Activated T-cell treated with anti-CD3 and anti-CD28 coated beads for 48 hours (primary cell): ENCODE measurements around the gene FARS2.
A peak's percentile ranks its signal among the peaks of the same experiment; 100 is the strongest.

Experiments used
- DNase-seq: peaks from one replicate; pipeline ENCODE4 v3.0.0-alpha.2; 2020; ENCODE audit warnings: low read depth

FARS2 gene

DNA sequence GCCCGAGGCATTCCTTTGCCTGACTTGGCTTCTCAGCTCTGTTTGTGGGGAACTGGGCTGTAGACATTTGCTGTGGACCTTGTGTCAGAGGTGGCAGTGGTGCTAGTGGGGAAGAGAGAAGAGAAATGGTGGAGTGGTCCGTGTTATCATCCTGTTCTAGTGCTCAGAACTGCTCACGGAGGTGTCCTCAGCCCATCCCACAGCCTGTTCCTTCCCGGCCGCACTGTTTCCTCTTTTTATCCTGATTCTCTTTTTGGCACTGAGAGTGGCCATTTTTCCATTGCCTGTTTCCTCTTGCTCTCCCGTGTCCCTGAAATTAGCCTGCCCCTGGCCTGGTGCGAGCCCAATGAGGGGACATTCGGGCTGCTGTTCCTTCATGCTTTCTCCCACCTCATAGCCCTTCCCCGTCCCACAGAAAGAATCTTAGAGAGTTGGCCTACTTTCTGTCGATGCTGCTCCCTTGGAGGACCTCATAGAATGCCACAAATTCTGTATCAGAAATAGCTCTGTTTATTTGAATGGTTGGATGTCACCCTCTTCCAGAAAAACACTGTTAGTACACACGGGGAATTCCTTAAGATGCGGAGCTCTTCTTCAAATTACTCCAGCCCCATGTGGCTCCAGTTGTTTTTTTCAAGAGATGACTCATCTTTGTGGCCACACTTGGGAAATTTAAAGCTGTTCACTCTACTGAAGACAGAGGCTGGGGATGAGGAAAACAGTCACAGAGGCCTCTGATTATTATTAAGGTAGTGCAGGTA lies 26.1 kb downstream of the FARS2 start:
- no peak for DNase-seq

DNA sequence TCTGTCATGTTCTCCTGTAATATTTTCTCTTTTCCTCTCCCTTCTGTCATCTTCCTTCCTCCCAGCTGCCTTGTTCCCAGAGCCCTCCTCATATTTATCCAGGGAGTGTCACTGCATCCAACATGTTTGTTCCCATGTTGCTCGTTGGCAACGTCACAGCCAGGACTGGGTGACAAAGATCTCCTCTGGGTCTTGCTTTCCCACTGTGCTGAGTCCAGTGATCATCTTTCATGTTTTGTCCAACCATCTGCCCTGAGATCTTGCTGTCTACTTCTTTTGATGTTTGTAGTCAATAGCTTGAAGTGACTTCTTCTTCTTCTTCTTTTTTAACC lies 26.6 kb downstream of the FARS2 start:
- no peak for DNase-seq

DNA sequence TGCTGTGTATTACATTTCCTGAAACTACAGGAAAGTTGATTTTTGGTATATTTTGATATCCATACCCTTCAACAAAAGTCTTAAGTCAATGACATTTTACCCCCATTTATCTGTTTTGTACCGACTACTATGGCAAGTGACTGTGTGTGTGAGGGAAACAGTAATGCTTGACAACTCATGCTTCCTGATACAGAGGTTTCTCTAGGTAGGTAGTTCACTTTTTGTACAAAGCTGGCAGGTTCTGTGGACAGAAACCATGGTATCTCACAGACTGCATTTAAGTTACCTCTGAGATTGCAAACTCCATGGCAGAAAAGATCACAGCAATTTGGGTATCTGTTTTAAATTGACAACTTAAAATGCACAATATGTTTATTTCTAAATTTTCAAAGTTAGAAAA lies 28.8 kb downstream of the FARS2 start:
- no peak for DNase-seq

DNA sequence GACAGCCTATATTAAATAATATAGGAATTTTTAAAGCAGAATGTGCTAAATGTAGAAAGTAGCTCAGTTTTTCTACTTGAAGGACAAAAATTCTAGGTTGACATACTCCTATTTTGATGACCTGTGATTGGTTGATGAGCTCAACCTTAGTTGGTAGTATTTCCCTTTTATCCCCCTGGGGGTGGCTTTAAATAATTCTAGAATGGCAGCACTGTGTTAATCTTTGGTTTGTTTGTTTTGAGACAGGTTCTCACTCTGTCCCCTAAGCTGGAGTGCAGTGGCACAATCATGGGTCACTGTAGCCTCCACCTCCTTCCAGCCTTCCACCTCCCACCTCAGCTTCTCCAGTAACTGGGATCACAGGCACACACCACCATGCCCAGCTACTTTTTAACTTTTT lies 29.2 kb downstream of the FARS2 start:
- no peak for DNase-seq

DNA sequence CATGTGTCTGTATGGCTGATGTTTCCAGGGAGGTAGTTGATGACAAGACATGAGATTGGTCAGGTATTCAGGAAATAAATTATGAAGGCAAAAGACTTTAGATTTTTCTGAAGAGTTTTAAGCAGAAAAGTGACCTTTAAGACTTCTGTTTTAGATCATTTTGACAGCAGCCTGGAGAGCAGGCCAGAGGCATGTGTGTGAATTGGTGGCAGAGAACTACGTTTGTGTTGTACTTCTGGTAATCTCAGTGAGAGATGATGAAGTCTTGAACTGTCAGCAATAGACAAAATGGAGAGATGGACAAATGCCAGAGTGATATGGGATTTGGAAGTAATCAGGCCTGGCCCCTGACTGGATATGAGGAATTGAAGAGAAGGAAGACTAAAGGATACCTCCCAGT lies 30.8 kb downstream of the FARS2 start:
- no peak for DNase-seq

DNA sequence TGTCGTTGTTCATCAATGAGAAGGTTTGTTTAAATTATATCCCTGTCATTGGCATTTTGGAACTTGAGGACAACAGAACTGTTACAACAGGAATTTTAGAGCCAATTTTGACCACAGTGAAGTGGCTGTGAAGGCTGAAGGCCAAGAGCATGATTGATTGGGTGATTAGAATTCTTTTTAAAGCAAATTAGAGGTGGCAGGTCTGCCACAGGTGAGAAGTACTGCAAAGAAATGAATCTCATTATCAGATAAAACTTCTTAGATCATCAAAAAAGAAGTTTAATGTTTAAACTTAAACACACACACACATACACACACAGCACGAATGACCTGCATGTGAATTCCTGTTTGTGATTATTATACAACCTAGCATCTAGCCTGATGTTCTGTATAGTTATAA lies 32.4 kb downstream of the FARS2 start:
- DNase-seq = no peak

DNA sequence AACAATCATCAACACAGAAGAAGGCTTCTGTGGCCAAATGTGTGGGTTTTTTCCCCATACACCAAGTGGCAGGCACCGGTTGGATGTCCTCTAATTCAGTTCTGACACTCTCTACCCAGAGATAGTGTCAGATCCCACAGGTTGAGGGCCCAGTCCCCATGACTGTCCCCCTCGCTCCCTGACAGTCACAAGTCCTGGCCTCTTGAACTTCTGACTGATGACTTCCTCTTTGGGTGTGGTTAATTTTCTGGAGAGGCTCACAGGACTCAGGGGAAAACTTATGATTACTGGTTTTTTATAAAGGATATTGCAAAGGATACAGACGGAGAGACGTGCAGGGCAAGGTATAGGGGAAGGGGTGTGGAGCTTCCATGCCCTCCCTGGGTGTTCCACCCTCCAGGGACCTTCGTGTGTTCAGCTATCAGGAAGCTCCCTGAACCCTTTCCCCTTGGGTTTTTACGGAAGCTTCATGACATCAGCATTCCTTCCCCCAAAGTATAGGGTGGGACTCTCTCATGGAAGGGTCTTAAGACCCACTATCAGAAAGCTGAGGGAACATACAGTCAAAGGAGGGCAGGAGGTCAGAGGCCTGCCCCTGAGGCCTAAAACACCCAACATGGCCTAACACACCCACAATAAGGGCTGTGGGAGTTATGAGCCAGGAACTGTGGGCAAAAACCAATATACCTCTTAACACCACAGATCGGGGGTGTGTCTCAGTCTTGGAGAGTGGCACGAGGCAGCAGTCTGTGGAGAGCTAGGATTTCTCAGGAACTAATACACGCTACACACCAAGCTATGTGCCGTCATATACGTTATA lies 33.3 kb downstream of the FARS2 start:
- no peak for DNase-seq

DNA sequence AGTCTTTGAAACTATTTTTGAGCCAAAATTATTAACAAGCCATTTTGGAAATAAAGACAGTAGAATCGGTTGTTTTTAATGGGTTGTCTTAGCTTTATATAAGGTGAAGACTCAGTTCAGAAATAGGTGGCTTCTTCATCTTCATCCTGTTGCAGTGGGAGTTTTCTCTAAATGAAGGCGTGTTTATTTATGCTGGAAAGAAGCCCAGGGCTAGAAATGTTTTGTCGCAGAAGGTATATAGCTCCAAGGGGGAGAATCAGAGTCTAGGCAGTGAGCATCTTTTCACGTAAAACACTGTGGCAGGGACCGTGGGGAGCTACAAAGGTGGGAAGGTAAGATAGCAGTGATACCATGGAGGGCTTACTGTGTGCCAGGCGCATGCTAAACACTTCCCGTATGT lies 34.3 kb downstream of the FARS2 start:
- no peak for DNase-seq

DNA sequence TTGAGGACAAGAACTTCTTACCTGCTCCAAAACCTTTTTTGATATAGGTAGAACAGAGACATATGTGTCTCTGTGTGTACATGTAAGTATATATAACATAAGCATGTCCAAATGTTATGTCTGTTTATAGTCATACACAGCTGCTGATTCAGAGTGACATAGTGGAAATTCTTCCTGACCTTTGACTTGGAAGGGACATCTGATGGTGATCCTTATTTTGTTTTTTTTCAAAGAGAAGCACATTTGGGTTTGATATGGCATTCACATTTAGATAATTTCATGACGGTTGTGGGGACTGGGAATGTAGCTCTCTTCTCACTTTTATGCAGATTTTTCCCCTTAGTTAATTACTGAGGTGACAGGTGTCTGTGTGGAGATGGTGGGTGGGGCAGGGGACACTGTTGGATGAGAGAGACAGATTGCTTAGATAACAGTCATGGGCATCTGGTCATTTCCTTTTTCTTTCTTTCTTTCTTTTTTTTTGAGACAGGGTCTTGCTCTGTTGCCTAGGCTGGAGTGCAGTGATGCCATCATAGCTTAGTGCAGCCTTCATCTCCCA lies 39.0 kb downstream of the FARS2 start:
- DNase-seq = no peak

DNA sequence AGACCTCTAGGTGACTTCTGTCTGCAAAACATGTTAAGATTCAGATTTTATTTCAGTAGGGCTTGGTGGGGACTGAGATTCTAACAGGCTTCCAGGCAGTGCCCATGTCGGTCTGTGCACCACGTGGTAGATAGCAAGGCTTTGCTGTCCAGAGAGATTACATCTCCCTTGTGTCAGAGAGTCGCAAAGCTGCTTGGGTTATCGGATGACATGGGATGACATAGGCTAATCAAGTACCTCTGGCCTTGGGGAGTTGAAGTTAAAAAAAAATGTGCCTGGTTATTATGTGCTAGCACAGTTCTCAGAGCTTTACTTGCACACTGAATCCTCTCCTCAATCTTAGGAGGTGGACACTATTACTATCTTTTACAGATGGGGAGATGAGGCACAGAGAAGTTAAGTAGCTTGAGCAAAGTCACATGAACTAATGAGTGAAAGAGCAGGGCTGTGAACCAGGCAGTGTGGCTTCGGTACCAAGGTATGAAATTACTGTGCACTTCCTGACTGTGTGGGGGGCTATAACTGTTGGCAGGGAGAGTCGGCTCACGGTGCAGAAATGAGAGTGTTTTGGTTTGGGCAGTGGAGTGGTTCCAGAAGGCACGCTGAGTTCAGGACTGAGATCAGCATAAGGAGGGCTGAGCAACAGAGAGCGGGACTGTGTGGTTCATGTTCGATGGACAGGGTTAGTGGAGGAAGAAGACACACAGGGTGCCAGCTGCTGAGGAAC lies 41.1 kb downstream of the FARS2 start:
- peak; percentile 51 for DNase-seq

DNA sequence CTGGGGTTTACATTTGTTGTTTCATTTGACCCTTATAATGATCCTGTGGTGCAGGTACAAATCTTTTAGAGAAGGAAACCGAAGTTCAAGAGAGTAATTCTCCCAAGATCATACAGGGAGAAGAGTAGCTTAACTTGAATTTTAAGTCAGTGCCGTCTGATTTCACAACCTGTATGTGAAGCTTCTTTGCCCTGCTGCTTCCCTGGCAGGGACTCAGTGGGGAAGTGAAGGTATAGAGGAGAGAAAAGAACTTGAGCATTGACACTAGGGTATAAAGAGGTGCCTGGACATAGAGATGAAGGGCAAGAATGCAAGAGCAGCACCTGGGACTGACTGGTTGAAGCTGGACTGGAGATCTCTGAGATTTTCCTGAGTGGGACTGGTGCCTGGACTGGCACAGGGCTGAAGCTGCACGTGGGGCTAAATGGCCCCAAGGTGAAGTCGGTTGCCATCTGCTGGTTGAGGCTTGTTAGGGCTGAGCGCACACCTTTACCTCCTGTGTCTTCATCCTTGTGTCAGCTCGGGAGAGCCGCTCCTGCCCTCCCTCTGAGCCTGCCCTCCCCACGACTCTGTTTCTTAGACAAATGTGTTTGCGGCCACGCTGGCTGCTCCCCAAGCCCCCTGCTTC lies 41.8 kb downstream of the FARS2 start:
- peak; percentile 52 for DNase-seq

DNA sequence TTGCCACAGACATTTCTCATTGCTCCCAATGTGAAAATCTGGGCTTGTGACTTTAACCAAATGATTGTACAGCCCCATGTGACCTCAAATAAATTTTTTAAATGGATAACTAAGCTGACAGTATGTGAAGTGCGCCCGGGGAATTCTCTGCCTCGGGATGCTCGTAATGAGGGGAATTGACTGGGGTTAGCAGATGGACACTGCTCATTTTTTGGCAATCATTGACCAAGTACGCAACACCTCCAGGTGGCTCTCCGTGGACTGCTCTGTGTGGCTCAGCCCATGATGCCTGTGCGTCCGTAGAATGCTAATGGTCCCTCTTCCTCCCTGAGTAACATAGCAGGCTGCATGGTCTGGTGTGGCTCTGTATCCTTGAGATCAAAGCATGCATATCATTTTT lies 42.4 kb downstream of the FARS2 start:
- DNase-seq = no peak

DNA sequence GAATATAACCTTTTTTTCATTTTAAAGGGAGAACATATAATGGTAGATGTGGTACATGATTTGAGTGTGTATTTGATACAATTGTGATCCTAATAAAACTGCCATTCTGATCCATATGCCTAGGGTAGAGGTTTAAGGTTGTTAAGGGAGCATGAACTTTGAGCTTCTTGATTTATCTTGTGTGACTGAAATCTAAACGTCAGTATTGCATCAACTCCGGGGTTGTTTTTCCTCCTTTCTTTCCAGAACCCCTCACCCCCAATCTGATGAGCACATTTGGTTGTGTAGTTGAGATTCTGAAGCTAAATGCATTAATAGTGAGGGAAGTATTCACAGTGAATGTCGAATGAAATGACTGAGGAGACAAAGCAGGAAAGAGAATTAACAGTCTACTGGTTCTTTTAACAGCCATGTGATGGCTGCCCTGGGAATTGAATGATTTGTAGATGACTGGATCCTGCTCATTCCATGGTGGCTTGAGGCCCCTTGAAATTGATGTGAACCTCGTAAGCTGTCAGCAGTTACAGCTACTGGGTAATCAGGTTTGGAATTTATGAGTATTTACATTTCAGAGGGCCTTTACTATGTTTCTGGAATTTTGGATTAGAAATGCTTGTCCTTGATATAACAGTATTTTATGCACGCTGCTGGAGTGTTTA lies 44.8 kb downstream of the FARS2 start:
- DNase-seq = no peak

DNA sequence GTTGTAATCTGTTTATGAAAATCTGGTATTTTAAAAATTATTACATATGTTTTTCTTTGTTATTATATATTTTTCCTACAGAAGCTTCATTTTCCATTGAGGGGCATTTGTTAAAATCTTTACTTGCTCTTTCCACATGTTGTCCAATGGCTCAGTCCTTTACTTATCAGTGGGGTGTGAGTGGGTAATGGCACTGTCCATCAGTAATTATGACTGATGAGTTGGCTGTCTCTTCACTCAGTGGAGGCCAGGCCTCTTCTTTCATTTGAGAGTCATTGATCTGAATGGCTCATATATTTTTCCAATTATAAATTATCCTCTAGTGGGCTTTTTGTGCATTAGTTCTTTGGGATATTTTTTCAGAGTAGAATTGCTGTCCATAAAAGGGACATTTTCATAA lies 45.7 kb downstream of the FARS2 start:
- no peak for DNase-seq

DNA sequence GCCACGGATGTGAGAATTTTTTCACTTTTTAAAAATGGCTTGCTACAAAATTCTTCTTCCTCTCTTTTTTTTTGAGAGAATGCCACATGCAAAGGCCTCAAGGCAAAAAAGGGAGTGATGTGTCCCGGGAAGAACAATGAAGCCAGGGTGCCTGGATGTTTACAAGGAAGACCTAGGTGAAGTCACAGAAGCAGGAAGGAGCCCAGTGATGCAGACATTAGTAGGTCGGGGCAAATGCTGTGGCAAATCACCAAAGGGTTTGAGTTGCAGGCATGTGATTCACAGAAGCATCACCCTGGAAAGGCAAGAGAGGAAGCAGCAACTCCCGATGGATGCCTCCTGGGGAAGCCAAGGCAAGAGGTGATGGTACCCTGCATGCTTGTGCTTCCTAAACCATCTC lies 46.8 kb downstream of the FARS2 start:
- no peak for DNase-seq

DNA sequence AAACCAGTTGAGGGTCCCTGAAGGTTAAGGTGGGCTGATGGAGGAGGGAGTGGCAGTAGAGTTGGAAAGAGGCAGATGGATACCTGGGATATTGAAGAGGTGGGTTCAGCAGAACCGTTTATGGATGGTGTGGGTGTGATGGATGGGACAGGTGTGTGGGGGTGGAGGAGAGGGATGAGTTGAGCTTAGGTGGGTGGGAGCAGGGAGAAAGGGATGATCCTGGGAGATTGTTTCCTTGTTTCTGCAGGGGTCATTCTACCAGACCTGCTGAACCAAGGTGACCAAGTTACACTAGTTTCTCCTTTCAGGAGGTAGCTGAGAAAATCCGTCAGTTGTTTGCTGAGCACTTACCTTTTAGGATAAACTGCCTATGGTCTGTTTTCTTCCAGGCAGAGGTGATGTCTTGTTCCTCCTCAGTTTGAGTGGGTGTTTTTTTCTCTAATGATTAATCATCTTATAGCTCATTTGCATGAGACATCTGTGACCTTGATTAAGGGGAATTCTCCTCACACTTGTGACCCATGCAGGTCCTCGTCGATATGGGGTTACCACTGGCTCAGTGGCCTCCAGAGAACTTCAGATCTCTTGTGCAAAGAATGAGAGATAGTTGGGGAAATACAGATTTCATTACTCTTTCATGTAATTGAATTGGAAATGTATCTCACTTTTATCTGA lies 53.0 kb downstream of the FARS2 start:
- DNase-seq = no peak

DNA sequence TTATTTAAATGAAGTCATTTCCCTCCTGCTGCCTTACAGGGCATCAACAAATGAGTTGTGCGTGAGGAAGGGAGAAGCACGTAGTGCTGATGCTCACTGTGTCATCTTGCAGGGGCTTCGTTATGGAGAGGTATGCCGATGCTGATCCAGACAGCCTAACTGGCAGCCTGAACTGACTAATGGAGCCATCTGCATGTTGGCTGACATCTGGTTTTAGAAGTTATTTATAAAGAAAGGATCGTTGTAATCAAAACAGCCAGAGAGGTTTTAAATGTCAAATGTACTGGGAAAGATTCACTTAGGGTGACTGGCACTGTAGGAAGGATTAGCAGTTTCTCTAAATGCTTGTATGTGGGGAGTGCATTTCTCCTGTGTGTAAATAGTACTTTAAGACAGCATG lies 54.6 kb downstream of the FARS2 start:
- no peak for DNase-seq

DNA sequence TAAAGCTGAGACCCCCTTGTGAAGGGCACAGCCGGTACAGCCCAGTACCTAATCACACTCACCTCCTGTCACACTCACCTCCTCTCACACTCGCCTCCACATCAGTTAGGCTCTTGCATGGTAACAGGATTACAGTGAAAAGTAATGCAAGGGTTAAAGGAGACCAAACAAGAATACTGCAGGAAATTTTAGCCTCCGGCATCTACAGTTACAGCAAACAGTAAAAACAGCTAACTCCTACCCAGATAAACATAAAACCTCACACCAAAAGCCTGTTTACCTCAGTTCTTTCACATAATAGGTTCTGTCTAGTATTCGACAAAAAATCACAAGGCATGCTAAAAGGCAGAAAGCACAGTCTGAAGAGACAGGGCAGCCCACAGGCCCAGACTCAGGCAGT lies 55.6 kb downstream of the FARS2 start:
- no peak for DNase-seq

DNA sequence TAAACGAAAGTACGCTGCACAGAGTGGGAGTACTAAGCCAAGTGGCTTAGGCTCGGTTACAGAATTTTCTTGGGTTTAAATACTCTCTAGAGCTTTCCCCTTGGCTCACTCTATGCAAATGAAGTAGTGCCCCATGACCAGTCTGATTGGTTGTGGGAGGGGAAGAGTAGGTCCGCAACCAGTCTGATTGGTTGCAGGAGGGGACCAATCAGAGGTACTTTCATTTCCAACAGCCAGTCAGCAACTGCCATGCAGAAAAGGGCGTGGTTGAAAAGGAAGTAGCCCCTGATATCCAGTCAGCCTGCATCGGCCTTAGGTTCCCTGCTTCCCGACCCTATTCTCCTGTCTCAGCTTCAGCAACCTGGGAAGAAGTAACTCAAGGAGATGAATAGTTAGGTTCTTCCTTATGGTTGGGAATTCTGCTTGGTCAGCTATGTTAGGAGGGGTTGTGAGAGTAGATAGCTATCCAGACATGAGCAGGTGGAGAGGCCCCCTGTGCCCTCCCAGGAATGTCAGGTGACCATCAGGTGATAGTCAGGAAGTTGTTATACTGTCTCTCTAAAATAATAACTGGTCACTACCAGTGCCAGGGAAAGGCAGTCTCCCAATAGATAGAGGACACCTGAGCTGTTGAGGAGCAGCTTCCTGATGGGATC lies 57.4 kb downstream of the FARS2 start:
- no peak for DNase-seq

DNA sequence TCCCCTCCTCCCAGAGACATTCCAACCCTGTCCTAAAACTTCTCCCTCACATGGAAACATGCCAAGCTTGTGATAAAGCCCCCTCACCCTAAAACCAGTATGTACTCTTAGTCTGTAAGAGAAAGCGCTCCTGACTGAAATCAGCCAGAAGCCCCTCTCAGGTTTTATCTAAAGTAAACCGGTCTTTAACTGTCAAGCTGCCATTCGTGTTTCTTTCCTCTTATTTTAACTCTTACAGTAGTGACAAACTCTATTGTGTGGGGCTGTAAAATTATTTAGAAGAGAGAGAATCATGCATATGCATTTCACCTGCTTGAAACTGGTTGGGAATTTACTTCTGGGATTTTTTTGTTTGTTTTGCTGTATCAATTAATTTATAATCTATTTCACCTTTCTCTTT lies 62.7 kb downstream of the FARS2 start:
- DNase-seq = no peak

DNA sequence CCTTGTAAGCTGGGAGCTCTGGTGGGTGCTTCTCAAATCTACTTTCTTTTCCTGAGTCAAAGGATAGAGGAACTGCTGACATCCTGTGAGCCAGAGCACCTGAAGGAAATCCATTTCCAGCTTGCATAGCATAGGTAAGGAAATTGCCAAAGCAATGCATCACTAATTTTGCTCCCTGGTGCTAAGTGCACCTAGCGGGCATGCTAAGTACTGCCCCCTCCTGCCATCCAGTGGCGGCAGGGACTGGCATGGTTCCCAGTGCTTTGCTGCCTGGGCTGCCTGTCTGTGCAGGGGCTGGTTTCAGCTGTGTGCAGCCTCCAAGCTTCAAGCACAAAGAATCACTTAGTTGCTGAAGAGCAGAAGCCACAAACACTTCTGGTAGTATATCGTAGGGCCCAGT lies 63.9 kb downstream of the FARS2 start:
- DNase-seq = no peak
